K562 (cell line): ENCODE measurements around the gene CCDC178. TPM values are rescaled to one million over a fixed set of nuclear protein-coding genes. Genes with fewer than 3 reads are reported as not detected.

Experiments used
- ATAC-seq: fragments of 200-7000 bp; cut with Tn5 transposase; 3 replicates; pipeline ENCODE4 v1.9.1; 2020; ENCODE audit warnings: moderate library complexity
- BruUV-seq: library from RNA; stranded (reverse); fragments of 400-500 nt; replicated peaks from 2 replicates; lab custom pipeline; 2021; lab: Mats Ljungman, UMichigan
- CTCF ChIA-PET: fragments of 300-600 bp; formaldehyde crosslinking; extraction: SDS; loops from one replicate; lab custom pipeline; 2021; ENCODE audit warnings: low intra/inter-chr PET ratio; lab: Yijun Ruan, JAX
- POLR2A ChIA-PET: fragments of 300-600, 350-650 bp; sonication (Branson Sonifier 250); formaldehyde crosslinking; extraction: SDS; loops from one replicate; lab custom pipeline; 2021; ENCODE audit warnings: antibody characterized with exemption, inconsistent platforms; lab: Yijun Ruan, JAX
- DNase-seq, 4 experiments: peaks; one replicate each; pipeline versions ENCODE4 v3.0.0 to v3.0.0-alpha.2; 2011 to 2018; ENCODE audit warnings: low spot score in 3 of 4, mixed read lengths in 3 of 4; ENCODE audit errors: extremely low read depth in 1 of 4
- FAIRE-seq: peaks from 2 replicates; lab custom pipeline; 2011; peaks lifted over from hg19 to GRCh38; lab: Jason Lieb, UNC
- H2AFZ ChIP-seq: 2 replicates; pipeline ENCODE4 v1.6.0; 2011; ENCODE audit warnings: low read depth, low read length, control low read depth, inconsistent platforms
- H3K27ac ChIP-seq: fragments of 200-600 bp; 3 replicates; pipeline ENCODE4 v1.8.0; 2011; ENCODE audit warnings: low read depth, mild to moderate bottlenecking, control low read depth, inconsistent platforms, low read length, moderate library complexity, mixed read lengths; ENCODE audit errors: extremely low read depth
- H3K27me3 ChIP-seq, 2 experiments: fragments of 300-600 bp in 1 of 2; 2 replicates in 1 of 2; 3 replicates in 1 of 2; pipeline versions ENCODE4 v1.6.0 to v1.8.0; 2011; ENCODE audit warnings: inconsistent platforms in 2 of 2, low read length in 2 of 2, mild to moderate bottlenecking in 1 of 2, mixed read lengths in 1 of 2, moderate library complexity in 1 of 2; ENCODE audit not compliant: control insufficient read depth in 2 of 2, insufficient read depth in 2 of 2
- H3K36me3 ChIP-seq: fragments of 300-600 bp; 3 replicates; pipeline ENCODE4 v1.8.0; 2011; ENCODE audit warnings: mild to moderate bottlenecking, low read length, inconsistent platforms; ENCODE audit not compliant: control insufficient read depth, insufficient read depth
- H3K4me1 ChIP-seq, 2 experiments: fragments of 200-600 bp in 1 of 2; replicated peaks in 1 of 2; 2 replicates in 1 of 2; 3 replicates in 1 of 2; pipeline versions ENCODE4 v1.5.1 to v1.8.0; 2011; ENCODE audit warnings: inconsistent platforms in 2 of 2, low read length in 2 of 2, mild to moderate bottlenecking in 1 of 2, mixed read lengths in 1 of 2, moderate library complexity in 1 of 2; ENCODE audit not compliant: control insufficient read depth in 2 of 2, insufficient read depth in 2 of 2
- H3K4me2 ChIP-seq: 2 replicates; pipeline ENCODE4 v1.6.1; 2011; ENCODE audit warnings: low read length, control low read depth, inconsistent platforms, mixed read lengths; ENCODE audit not compliant: insufficient read depth
- H3K4me3 ChIP-seq: fragments of 200-600 bp; sonication (generic), shearing (Covaris generic); 2 replicates; pipeline ENCODE4 v1.5.1; 2016; ENCODE audit warnings: control low read depth, inconsistent platforms
- H3K79me2 ChIP-seq: fragments of 200-600 bp; 3 replicates; pipeline ENCODE4 v1.8.0; 2011; ENCODE audit warnings: low read length, inconsistent platforms; ENCODE audit not compliant: control insufficient read depth, insufficient read depth
- H3K9ac ChIP-seq, 2 experiments: 2 replicates each; pipeline versions ENCODE4 v1.6.0 to v1.6.1; 2011; ENCODE audit warnings: low read depth in 2 of 2, low read length in 2 of 2, control low read depth in 1 of 2, inconsistent platforms in 1 of 2, mild to moderate bottlenecking in 1 of 2, mixed read lengths in 1 of 2; ENCODE audit not compliant: insufficient read depth in 1 of 2
- H3K9me1 ChIP-seq: one replicate; pipeline ENCODE4 v1.6.0; 2011; ENCODE audit warnings: inconsistent platforms, mild to moderate bottlenecking, low read length, moderate library complexity; ENCODE audit not compliant: control insufficient read depth, insufficient read depth
- H3K9me3 ChIP-seq: replicated peaks from 2 replicates; pipeline ENCODE4 v1.5.1; 2011; ENCODE audit warnings: low read depth, low read length, inconsistent platforms; ENCODE audit not compliant: control insufficient read depth, insufficient read depth
- H4K20me1 ChIP-seq: replicated peaks from 2 replicates; pipeline ENCODE4 v1.6.1; 2011; ENCODE audit warnings: low read length, inconsistent platforms, mixed read lengths; ENCODE audit not compliant: control insufficient read depth, insufficient read depth
- CLOCK ChIP-seq: fragments of 250-450 bp; sonication (Bioruptor Pico); IDR thresholded peaks from 2 replicates; pipeline ENCODE4 v1.4.0; 2020; ENCODE audit warnings: mild to moderate bottlenecking, moderate library complexity, borderline replicate concordance
- MLLT1 ChIP-seq, 2 experiments: fragments of 450-650 bp; IDR thresholded peaks; 2 replicates each; pipeline ENCODE4 v1.6.1; 2016
- NR2C2 ChIP-seq, 2 experiments: fragments of 200-800 bp in 1 of 2; sonication (Bioruptor generic) in 1 of 2; sonication (generic) in 1 of 2; formaldehyde crosslinking in 1 of 2; IDR thresholded peaks; 2 replicates each; pipeline versions ENCODE4 v1.6.1 to v1.8.0; 2016 to 2022; ENCODE audit warnings: mild to moderate bottlenecking in 1 of 2, missing compliant biosample characterization in 1 of 2, missing genetic modification characterization in 1 of 2, missing genetic modification reagents in 1 of 2
- SAFB2 ChIP-seq: fragments of 200-400 bp; formaldehyde crosslinking; IDR thresholded peaks from 2 replicates; pipeline ENCODE4 v1.6.1; 2018; ENCODE audit warnings: borderline replicate concordance, low read length, low read depth, moderate library complexity; ENCODE audit not compliant: severe bottlenecking
- UBTF ChIP-seq, 2 experiments: IDR thresholded peaks; 2 replicates each; pipeline ENCODE4 v1.6.1; 2012; ENCODE audit warnings: improper control_type of control experiment in 2 of 2, low read depth in 2 of 2, low read length in 2 of 2, borderline replicate concordance in 1 of 2
- WGBS: fragments of 100-300 bp; shearing (Covaris generic); methylation state at CpG from one replicate; pipeline ENCODE4 v1.1.6; 2016; ENCODE audit warnings: low coverage, mixed read lengths; ENCODE audit not compliant: insufficient coverage; ENCODE audit errors: missing lambda C conversion rate; 5-methylcytosine and 5-hydroxymethylcytosine counted together
- in situ Hi-C: fragments of 300-500 bp; cut with MboI; formaldehyde crosslinking; loops from 4 replicates; pipeline ENCODE4 v1.15.0; 2018; ENCODE audit warnings: inconsistent platforms, mixed read lengths
- intact Hi-C: fragments of 100-400 bp; cut with micrococcal nuclease; formaldehyde crosslinking; loops from 2 replicates; pipeline ENCODE4 v1.14.2; 2022
- polyA plus RNA-seq, 8 experiments: library from polyadenylated mRNA; depleted of rRNA in 4 of 8; stranded (reverse) in 5 of 8; unstranded in 3 of 8; fragments of >200 nt; fragmentation: Nextera tagmentation in 2 of 8; fragmentation: Illumina TruSeq in 1 of 8; extraction: Ambion mirVana in 2 of 8; extraction: Trizol in 1 of 8; gene quantifications; 2 replicates each; pipeline versions ENCODE4 v1.2.1 to v1.2.3, GENCODE V29; 2011 to 2014; ENCODE audit warnings: inconsistent platforms in 1 of 8, missing spikeins in 1 of 8
- total RNA-seq, 7 experiments: library from RNA; depleted of rRNA in 6 of 7; stranded (reverse); fragments of >200 nt in 6 of 7; fragmentation: Illumina TruSeq in 2 of 7; extraction: Trizol in 2 of 7; gene quantifications; 2 replicates each; pipeline versions ENCODE4 v1.2.1 to v1.2.3, GENCODE V29; 2011 to 2021; ENCODE audit warnings: low replicate concordance in 1 of 7

Gene CCDC178
- total and polyA plus RNA-seq, 9 of the 15 experiments (the other 6 are each of a cell fraction or from before 2014, with no cell fraction given): 0.12 to 0.47 (median 0.15) TPM; not detected in 6

- Histone ChIP-seq H2AFZ (no peak overlapping the region), H3K4me1 (no peaks in the 10 kb centered on the region), H3K9me1 (no peaks in the 10 kb centered on the region), H3K36me3 (no peaks in the 10 kb centered on the region), H3K4me2 (no peak overlapping the region), H3K4me3 (no peak overlapping the region), H3K9me3 (no peaks in the 10 kb centered on the region), H3K27ac (no peak overlapping the region), H4K20me1 (no peaks in the 10 kb centered on the region), H3K9ac (no peak overlapping the region), H3K27me3 (no peaks in the 10 kb centered on the region), H3K79me2 (no peaks in the 10 kb centered on the region)
- TF ChIP-seq SAFB2: no peak
- TF ChIP-seq UBTF (IDR thresholded peaks at IDR 0.05; ENCODE audit: borderline replicate concordance in 1 of 2, low read depth in 2 of 2, low read length in 2 of 2): no peak
- no peak for TF ChIP-seq CLOCK (CRISPR knock-in tag)
- no peak for TF ChIP-seq MLLT1 (IDR thresholded peaks at IDR 0.05)
- no peak for TF ChIP-seq NR2C2 (CRISPR knock-in tag; IDR thresholded peaks at IDR 0.05)
- TF ChIP-seq NR2C2 (tag; IDR thresholded peaks at IDR 0.05): no peak
- no peak for ATAC-seq
- CTCF ChIA-PET: no interaction called here
- POLR2A ChIA-PET: no interaction called here
- BruUV-seq: no TSS peak
- DNase-seq: no peak
- FAIRE-seq: no peak
- intact Hi-C loops: no loop called here
- WGBS: 0% methylated on average over 1 of the region's 1 CpG
- in situ Hi-C loops: no loop called here
These were observed 456.8 kb downstream of the CCDC178 start for GRCh38 chr18:32983721-32984120.
